SK-N-MC (cell line): ENCODE measurements around the gene SON.

Experiments used
- DNase-seq: peaks from one replicate; pipeline ENCODE4 v3.0.0-alpha.2; 2011; ENCODE audit warnings: low read depth, low spot score
- H3K27ac ChIP-seq: fragments of 200-600 bp; sonication (generic); 2 replicates; pipeline ENCODE4 v1.5.1; 2016; ENCODE audit warnings: mixed run types
- H3K36me3 ChIP-seq: fragments of 200-600 bp; sonication (generic); 2 replicates; pipeline ENCODE4 v1.6.1; 2017; ENCODE audit warnings: antibody characterized with exemption, low read length, mixed read lengths; ENCODE audit not compliant: insufficient read depth
- H3K4me3 ChIP-seq: fragments of 200-600 bp; sonication (generic); 2 replicates; pipeline ENCODE4 v1.5.1; 2016
- H3K9ac ChIP-seq: fragments of 200-600 bp; sonication (generic); 2 replicates; pipeline ENCODE4 v1.8.0; 2017; ENCODE audit warnings: mixed run types, mixed read lengths; ENCODE audit not compliant: insufficient read length
- H3K9me3 ChIP-seq: fragments of 200-600 bp; sonication (generic); 2 replicates; pipeline ENCODE4 v1.6.1; 2017; ENCODE audit warnings: low read depth, mild to moderate bottlenecking, antibody characterized with exemption, low read length, moderate library complexity, mixed read lengths
- EZH2 ChIP-seq: fragments of 200-600 bp; sonication (generic); IDR thresholded peaks from one replicate; pipeline ENCODE4 v1.6.1; 2017; ENCODE audit warnings: antibody characterized with exemption
- FOXP2 ChIP-seq: optimal IDR thresholded peaks from 2 replicates; pipeline ENCODE3; 2011; ENCODE audit warnings: mild to moderate bottlenecking, moderate library complexity; ENCODE audit not compliant: insufficient read depth; ENCODE audit errors: extremely low read length, control extremely low read depth
- POLR2AphosphoS5 ChIP-seq: IDR thresholded peaks from 2 replicates; pipeline ENCODE4 v1.6.1; 2012; ENCODE audit warnings: mild to moderate bottlenecking, low read depth, low read length, borderline replicate concordance

Gene SON

GRCh38 chr21:33541756-33542639 lies 840 bp upstream of the SON start, which contains the start of gene GART:
GART (minus strand) TSS chr21:33542117; CDS start chr21:33539315, 2,802 bp downstream.
- peak within 1 kb of the TSS; percentile 98 for H3K9ac ChIP-seq
- no peaks in the 10 kb centered on the region for H3K9me3 ChIP-seq
- H3K36me3 ChIP-seq: peaks cover 52% of the 10 kb centered on the region
- peak; percentile 77 for TF ChIP-seq POLR2AphosphoS5
- no peak for TF ChIP-seq FOXP2
- peak within 1 kb of the TSS; percentile 98 for H3K27ac ChIP-seq
- H3K4me3 ChIP-seq: peak within 1 kb of the TSS; percentile 99
- no peak for DNase-seq

GRCh38 chr21:33543505-33544129 lies 779 bp downstream of the SON start:
- TF ChIP-seq EZH2: no peak
- no peak for TF ChIP-seq POLR2AphosphoS5
- no peak for TF ChIP-seq FOXP2
- H3K27ac ChIP-seq: peak overlapping the region; percentile 91
- peaks cover 52% of the 10 kb centered on the region for H3K36me3 ChIP-seq
- H3K9ac ChIP-seq: peak overlapping the region; percentile 98
- no peaks in the 10 kb centered on the region for H3K9me3 ChIP-seq
- DNase-seq: no peak
- H3K4me3 ChIP-seq: peak overlapping the region; percentile 99

DNA sequence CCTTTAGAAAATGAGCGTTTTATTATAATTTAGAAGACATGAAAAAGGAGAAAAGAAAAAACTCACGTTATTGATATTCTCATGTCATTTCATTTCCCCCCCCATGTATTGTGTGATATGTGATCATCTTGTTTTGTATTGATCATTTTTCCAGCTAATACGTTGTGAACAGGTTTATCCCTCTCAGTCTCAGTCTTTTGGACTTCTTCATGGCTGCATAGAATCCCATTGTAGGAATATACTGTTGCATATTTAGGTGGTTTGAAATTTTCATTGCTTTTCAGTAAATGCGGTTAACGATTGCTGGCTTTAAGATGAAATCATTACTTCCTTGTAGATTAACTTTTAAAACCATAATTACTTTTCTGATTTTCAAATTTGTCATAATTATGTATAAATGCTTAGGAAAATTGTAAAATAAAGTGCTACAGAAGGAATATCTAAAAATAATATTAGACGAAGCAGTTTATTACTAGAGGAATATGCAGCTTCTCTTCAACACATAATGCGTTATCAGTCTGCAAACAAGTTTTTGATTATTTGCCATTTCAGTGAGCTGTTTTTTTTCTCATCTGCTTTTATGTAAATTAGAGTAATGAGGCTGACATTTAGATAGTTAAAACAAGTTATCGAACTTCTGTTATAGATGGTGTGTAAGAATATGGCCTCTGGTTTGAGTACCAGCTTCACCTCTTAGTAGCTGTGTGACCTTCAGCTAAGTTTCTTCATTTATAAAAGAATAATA lies 1.8 kb downstream of the SON start:
- Histone ChIP-seq H3K9me3 (no peaks in the 10 kb centered on the region), H3K4me3 (peak overlapping the region; percentile 99), H3K36me3 (peaks cover 52% of the 10 kb centered on the region), H3K9ac (peak overlapping the region; percentile 98), H3K27ac (no peak overlapping the region)
- DNase-seq: no peak
- no peak for TF ChIP-seq FOXP2
- no peak for TF ChIP-seq EZH2
- TF ChIP-seq POLR2AphosphoS5: no peak

- peaks cover 54% of the 10 kb centered on the region for H3K36me3 ChIP-seq
- H3K27ac ChIP-seq: no peak overlapping the region
- DNase-seq: no peak
- no peak for TF ChIP-seq POLR2AphosphoS5
- no peak for TF ChIP-seq EZH2
- no peak for TF ChIP-seq FOXP2
- H3K9ac ChIP-seq: no peak overlapping the region
- H3K4me3 ChIP-seq: no peak overlapping the region
- no peaks in the 10 kb centered on the region for H3K9me3 ChIP-seq
Observed at GRCh38 chr21:33546086-33546485, 3.2 kb downstream of the SON start.

DNA sequence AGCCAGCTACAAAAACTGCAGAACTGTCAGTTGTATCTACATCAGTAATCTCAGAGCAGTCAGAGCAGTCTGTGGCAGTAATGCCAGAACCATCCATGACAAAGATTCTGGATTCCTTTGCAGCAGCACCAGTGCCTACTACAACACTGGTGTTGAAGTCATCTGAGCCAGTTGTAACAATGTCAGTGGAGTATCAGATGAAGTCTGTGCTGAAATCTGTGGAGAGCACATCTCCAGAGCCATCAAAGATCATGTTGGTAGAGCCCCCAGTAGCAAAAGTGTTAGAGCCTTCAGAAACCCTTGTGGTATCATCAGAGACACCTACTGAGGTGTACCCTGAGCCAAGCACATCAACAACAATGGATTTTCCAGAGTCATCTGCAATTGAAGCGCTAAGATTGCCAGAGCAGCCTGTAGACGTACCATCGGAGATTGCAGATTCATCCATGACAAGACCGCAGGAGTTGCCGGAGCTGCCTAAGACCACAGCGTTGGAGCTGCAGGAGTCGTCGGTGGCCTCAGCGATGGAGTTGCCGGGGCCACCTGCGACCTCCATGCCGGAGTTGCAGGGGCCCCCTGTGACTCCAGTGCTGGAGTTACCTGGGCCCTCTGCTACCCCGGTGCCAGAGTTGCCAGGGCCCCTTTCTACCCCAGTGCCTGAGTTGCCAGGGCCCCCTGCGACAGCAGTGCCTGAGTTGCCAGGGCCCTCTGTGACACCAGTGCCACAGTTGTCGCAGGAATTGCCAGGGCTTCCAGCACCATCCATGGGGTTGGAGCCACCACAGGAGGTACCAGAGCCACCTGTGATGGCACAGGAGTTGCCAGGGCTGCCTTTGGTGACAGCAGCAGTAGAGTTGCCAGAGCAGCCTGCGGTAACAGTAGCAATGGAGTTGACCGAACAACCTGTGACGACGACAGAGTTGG lies 7.3 kb downstream of the SON start:
- H3K9me3 ChIP-seq: no peaks in the 10 kb centered on the region
- no peak overlapping the region for H3K27ac ChIP-seq
- TF ChIP-seq EZH2 (no peak), FOXP2 (no peak), POLR2AphosphoS5 (no peak)
- H3K36me3 ChIP-seq: peaks cover 93% of the 10 kb centered on the region
- DNase-seq: no peak
- H3K9ac ChIP-seq: no peak overlapping the region
- H3K4me3 ChIP-seq: no peak overlapping the region

- H3K36me3 ChIP-seq: peaks cover 99% of the 10 kb centered on the region
Observed at GRCh38 chr21:33550772-33551660, 8.2 kb downstream of the SON start.

More at GRCh38 chr21:33550772-33551660, 8.2 kb downstream of the SON start:
- TF ChIP-seq EZH2 (no peak), POLR2AphosphoS5 (no peak), FOXP2 (no peak)
- Histone ChIP-seq H3K9ac (no peak overlapping the region), H3K9me3 (no peaks in the 10 kb centered on the region), H3K27ac (no peak overlapping the region), H3K4me3 (no peak overlapping the region)
- no peak for DNase-seq
